GM12865 (cell line): ENCODE data around the gene ELF1.
"Not testable (repeated sequence)": the region's sequence is repeated elsewhere in the genome, so short reads cannot be mapped to it uniquely, and the experiment has no call there.

Experiments
- DNase-seq: peaks from one replicate; pipeline ENCODE4 v3.0.0; 2010; ENCODE audit warnings: low read depth
- H3K4me3 ChIP-seq: 2 replicates; pipeline ENCODE4 v1.5.1; 2011; ENCODE audit warnings: mild to moderate bottlenecking, low read depth, low read length, control low read depth
- CTCF ChIP-seq: IDR thresholded peaks from 2 replicates; pipeline ENCODE4 v1.5.1; 2011; ENCODE audit warnings: low read length, control low read depth, low read depth, inconsistent platforms; ENCODE audit not compliant: insufficient read depth; ENCODE audit errors: missing control alignments

The ELF1 gene

DNA sequence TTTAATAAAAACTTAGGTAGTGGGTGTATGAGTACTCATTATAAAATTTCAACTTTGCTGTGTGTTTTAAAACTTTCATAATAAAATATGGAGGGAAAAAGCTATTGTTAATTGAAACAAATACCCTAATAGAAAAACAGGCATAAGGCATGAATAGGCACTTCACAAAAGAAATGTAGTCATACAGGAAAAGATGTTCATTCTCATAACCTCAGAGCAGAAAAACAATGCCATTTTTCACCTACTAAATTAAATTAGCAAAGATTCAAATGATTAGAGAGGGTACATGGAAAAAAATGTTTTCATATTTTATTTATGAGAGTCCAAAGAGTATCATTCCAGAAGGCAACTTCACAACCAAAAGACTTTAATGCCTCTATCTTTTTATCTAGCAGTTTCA is 20.6 kb upstream of the ELF1 start:
- no peak for DNase-seq
- no peak overlapping the region for H3K4me3 ChIP-seq
- no peak for TF ChIP-seq CTCF

GRCh38 chr13:41036557-41036956 is 17.4 kb upstream of the ELF1 start:
- not testable (repeated sequence) for DNase-seq, H3K4me3 ChIP-seq

DNA sequence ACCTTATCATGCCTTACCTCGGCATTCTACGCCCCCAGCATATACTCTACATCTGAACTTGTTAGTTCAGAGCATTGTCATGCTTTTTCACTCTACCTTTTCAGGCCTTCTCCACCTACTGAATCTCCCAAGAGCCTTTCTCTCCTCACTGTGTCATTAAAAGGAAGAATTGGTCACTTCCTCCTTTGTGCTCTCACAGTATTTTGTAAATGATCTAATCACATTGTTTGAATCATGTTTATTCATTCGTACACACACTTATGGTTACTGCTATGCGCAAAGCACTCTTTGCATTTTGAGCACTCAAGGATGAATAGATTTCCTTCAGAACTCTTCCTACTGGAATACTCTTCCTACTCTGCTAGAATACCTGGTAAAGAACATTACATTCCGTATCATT is 15.8 kb upstream of the ELF1 start:
- TF ChIP-seq CTCF = no peak
- DNase-seq = no peak
- H3K4me3 ChIP-seq = no peak overlapping the region

- no peak for DNase-seq
- TF ChIP-seq CTCF = no peak
Observed at GRCh38 chr13:41034382-41034781, 15.3 kb upstream of the ELF1 start.

DNA sequence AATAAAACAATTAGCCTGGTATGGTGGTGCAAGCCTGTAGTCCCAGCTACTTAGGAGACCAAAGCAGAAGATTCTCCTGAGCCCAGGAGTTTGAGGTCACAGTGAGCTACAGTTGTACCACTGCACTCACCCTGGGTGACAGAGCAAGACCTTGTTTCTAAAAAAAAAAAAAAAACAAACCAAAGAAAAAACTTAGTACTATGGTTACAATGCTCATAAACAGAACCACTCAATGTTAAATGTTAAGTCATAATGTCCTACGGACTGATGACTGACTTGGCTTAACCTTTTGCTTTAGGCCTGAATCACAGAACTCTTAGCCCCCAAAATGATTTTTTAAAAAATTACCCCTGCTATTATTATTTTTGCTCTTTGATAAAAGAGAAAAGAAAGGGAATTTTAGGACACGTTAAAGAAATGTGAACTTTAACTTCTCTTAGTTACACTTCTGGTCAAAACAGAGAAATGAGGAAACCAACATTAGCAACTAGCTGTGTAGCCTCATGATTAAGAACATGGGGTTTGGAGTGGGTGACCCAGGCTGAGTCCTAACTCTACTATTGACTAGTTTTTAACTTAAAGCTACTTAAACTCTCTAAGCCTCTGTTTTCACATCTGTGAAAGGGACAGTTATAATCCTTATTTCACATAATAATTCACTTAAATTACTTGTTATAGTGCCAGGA is 13.7 kb upstream of the ELF1 start:
- no peak for TF ChIP-seq CTCF
- DNase-seq = no peak
- H3K4me3 ChIP-seq = no peak overlapping the region

More at GRCh38 chr13:41034382-41034781, 15.3 kb upstream of the ELF1 start:
- no peak overlapping the region for H3K4me3 ChIP-seq

DNA sequence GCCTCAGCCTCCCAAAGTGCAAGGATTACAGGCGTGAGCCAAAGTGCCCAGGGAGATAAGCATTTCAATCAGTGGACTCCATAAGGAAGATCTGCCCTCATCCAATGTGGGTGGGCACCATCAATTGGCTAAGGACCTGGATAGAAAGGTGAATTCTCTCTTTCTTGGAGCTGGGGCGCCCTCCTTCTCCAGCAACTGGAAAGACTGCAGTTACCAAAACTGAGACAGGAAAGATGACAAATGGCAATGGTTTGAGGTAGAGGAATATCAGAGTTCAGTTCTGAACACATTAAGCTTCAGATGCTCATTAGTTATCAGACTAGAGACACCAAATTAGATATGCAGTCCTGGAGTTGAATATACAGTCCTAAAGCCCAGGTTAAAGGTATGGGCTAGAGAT is 10.5 kb upstream of the ELF1 start:
- TF ChIP-seq CTCF = no peak
- DNase-seq = no peak
- H3K4me3 ChIP-seq = no peak overlapping the region

DNA sequence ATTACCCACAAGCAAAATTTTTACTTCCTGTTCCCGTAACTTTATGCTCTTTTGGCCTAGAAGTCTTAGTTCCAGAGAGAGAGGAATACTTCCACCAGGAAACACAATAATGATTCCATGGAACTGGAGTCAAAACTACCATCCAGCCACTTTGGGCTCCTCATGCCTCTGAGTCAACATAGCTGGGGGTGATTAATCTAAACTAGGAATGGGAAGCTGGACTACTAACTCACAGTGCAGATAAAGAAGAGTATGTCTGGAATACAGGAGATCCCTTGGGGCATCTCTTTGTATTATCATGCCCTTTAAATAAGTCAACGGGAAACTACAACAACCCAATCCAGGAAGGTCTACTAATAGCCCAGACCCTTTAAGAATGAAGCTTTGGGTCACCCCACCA is 8.9 kb upstream of the ELF1 start:
- TF ChIP-seq CTCF = no peak
- no peak overlapping the region for H3K4me3 ChIP-seq
- no peak for DNase-seq
